Caco-2 (cell line): ENCODE results near the gene KRT13. TPM values are rescaled to one million over a fixed set of nuclear protein-coding genes. Genes with fewer than 3 reads are reported as not detected.

Experiments
- BruUV-seq: library from RNA; stranded (reverse); fragments of 400-500 nt; replicated peaks from 2 replicates; lab custom pipeline; 2021; lab: Mats Ljungman, UMichigan
- CTCF ChIA-PET: fragments of 300-600 bp; sonication (Branson Sonifier 250); formaldehyde crosslinking; loops from one replicate; lab custom pipeline; 2022; ENCODE audit warnings: antibody characterized with exemption; lab: Charles Lee
- POLR2A ChIA-PET: fragments of 300-600 bp; sonication (Branson Sonifier 250); formaldehyde crosslinking; loops from one replicate; lab custom pipeline; 2022; ENCODE audit warnings: antibody characterized with exemption; lab: Charles Lee
- DNase-seq, 2 experiments: peaks; one replicate each; pipeline versions ENCODE4 v3.0.0 to v3.0.0-alpha.2; 2020 to 2022
- H3K27me3 ChIP-seq: replicated peaks from 2 replicates; pipeline ENCODE4 v1.6.0; 2011; ENCODE audit warnings: low read length; ENCODE audit not compliant: control insufficient read depth, insufficient read depth
- H3K36me3 ChIP-seq: 2 replicates; pipeline ENCODE4 v1.5.1; 2011; ENCODE audit warnings: low read length; ENCODE audit not compliant: control insufficient read depth, insufficient read depth
- H3K4me1 ChIP-seq: fragments of 250-450 bp; sonication (Bioruptor Pico); 2 replicates; pipeline ENCODE4 v1.5.1; 2020; ENCODE audit warnings: mild to moderate bottlenecking
- H3K4me3 ChIP-seq: 2 replicates; pipeline ENCODE4 v1.5.1; 2011; ENCODE audit warnings: low read depth, mild to moderate bottlenecking, control low read depth, low read length
- H3K9me3 ChIP-seq: fragments of 250-450 bp; sonication (Bioruptor Pico); 2 replicates; pipeline ENCODE4 v1.5.1; 2020; ENCODE audit warnings: mild to moderate bottlenecking, moderate library complexity
- H3K27ac Mint-ChIP-seq: one replicate; pipeline ENCODE4 v1.8.0; 2022; ENCODE audit warnings: mixed read lengths; ENCODE audit not compliant: unreplicated experiment
- H3K27me3 Mint-ChIP-seq: one replicate; pipeline ENCODE4 v1.8.0; 2022; ENCODE audit warnings: mixed read lengths; ENCODE audit not compliant: insufficient read depth, unreplicated experiment
- H3K36me3 Mint-ChIP-seq: one replicate; pipeline ENCODE4 v1.8.0; 2022; ENCODE audit warnings: mild to moderate bottlenecking, mixed read lengths; ENCODE audit not compliant: insufficient read depth, unreplicated experiment
- H3K4me1 Mint-ChIP-seq: one replicate; pipeline ENCODE4 v1.8.0; 2022; ENCODE audit warnings: low read depth, mixed read lengths; ENCODE audit not compliant: unreplicated experiment
- H3K4me3 Mint-ChIP-seq: one replicate; pipeline ENCODE4 v1.8.0; 2022; ENCODE audit warnings: mild to moderate bottlenecking, moderate library complexity, mixed read lengths; ENCODE audit not compliant: unreplicated experiment
- H3K9me3 Mint-ChIP-seq: one replicate; pipeline ENCODE4 v1.8.0; 2022; ENCODE audit warnings: mixed read lengths; ENCODE audit not compliant: unreplicated experiment
- intact Hi-C: fragments of 100-400 bp; cut with micrococcal nuclease; formaldehyde crosslinking; loops from one replicate; pipeline ENCODE4 v1.10.0; 2022; ENCODE audit not compliant: unreplicated experiment
- total RNA-seq: library from RNA; stranded (reverse); gene quantifications from 2 replicates; pipeline ENCODE4 v1.2.3, GENCODE V29; 2022
- TF ChIP-seq, protein P1 (sequence below), 2 experiments: fragments of 200-600 bp in 1 of 2; IDR thresholded peaks; 1 replicate in 1 of 2; 2 replicates in 1 of 2; pipeline versions ENCODE4 v1.5.1 to v1.8.0; 2011 to 2022; ENCODE audit warnings: antibody characterized with exemption in 1 of 2, control low read depth in 1 of 2, inconsistent platforms in 1 of 2, low read depth in 1 of 2, low read length in 1 of 2, mild to moderate bottlenecking in 1 of 2, moderate library complexity in 1 of 2; ENCODE audit not compliant: insufficient read depth in 1 of 2, severe bottlenecking in 1 of 2, unreplicated experiment in 1 of 2

Gene KRT13
- total RNA-seq, 1 experiment from 2014 or later: not detected

DNA sequence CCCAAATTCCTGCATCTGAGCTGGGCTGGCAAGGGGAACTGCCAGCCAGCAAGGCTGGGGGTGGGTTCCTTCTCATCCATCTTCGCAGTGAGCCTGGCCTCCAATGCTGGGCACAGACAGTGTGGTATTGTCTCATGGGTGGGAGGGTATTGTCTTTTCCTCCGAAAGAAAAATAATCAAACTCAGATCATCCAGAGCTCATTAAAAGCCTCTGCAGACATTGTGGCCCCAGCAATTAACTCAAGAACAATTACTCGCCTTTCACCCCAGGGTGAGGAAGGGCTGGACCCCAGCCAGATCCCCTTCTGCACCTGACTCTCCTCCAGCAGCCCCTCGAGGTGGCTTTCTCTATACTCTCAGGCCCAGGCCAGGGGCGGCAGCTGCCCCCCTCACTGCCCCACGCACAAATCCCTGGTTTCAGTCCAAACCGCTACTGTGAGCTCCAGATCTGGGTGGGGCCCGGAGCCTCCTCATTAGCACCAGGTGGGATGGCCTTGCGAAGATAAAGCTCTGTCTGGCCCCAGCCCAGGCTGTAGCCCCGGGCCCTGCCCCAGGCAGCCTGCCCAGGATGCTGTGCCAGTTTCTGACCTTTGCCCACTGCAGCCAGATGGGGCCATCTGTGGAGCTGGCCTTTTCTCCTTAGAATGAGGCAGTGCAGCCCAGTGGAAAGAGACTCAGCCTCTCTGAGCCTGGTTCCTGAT is 15.6 kb upstream of the KRT13 start:
- H3K27ac Mint-ChIP-seq: peak overlapping the region; percentile 97
- intact Hi-C loops: loop anchor here (1.0 to 10.0 kb wide), 3 partner anchors 106 to 664 kb away; no protein-coding TSS in a partner anchor
- no peak overlapping the region for H3K4me3 ChIP-seq

GRCh38 chr17:41519501-41520224 is 14.3 kb upstream of the KRT13 start:
- Mint-ChIP-seq H3K4me3 (no peak overlapping the region), H3K27me3 (no peaks in the 10 kb centered on the region), H3K36me3 (peaks cover 58% of the 10 kb centered on the region), H3K9me3 (no peaks in the 10 kb centered on the region), H3K27ac (peak overlapping the region; percentile 74), H3K4me1 (peaks cover 48% of the 10 kb centered on the region)
- intact Hi-C loops: loop anchor here (5.0 to 10.0 kb wide), 2 partner anchors 105 to 612 kb away; no protein-coding TSS in a partner anchor
- Histone ChIP-seq H3K9me3 (no peaks in the 10 kb centered on the region), H3K27me3 (no peaks in the 10 kb centered on the region), H3K36me3 (peaks cover 5% of the 10 kb centered on the region), H3K4me1 (peaks cover 57% of the 10 kb centered on the region), H3K4me3 (no peak overlapping the region)
- CTCF ChIA-PET: interaction anchor here (1.0 to 1.1 kb wide), 2 partner anchors 29 to 146 kb away, joined by 3 to 6 read pairs; no protein-coding TSS in a partner anchor
- POLR2A ChIA-PET: no interaction called here
- TF ChIP-seq, protein P1, sequence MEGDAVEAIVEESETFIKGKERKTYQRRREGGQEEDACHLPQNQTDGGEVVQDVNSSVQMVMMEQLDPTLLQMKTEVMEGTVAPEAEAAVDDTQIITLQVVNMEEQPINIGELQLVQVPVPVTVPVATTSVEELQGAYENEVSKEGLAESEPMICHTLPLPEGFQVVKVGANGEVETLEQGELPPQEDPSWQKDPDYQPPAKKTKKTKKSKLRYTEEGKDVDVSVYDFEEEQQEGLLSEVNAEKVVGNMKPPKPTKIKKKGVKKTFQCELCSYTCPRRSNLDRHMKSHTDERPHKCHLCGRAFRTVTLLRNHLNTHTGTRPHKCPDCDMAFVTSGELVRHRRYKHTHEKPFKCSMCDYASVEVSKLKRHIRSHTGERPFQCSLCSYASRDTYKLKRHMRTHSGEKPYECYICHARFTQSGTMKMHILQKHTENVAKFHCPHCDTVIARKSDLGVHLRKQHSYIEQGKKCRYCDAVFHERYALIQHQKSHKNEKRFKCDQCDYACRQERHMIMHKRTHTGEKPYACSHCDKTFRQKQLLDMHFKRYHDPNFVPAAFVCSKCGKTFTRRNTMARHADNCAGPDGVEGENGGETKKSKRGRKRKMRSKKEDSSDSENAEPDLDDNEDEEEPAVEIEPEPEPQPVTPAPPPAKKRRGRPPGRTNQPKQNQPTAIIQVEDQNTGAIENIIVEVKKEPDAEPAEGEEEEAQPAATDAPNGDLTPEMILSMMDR (IDR thresholded peaks at IDR 0.05; ENCODE audit: insufficient read depth in 1 of 2, low read depth in 1 of 2, low read length in 1 of 2, severe bottlenecking in 1 of 2, unreplicated experiment in 1 of 2): no peak
- BruUV-seq: no TSS peak
- peak in 1 of 2 experiments; percentile 64 for DNase-seq

More for the DNA sequence above, 15.6 kb upstream of the KRT13 start:
- Mint-ChIP-seq H3K27me3 (no peaks in the 10 kb centered on the region), H3K4me3 (peak overlapping the region; percentile 68), H3K4me1 (peaks cover 50% of the 10 kb centered on the region), H3K9me3 (no peaks in the 10 kb centered on the region), H3K36me3 (peaks cover 71% of the 10 kb centered on the region)
- Histone ChIP-seq H3K9me3 (no peaks in the 10 kb centered on the region), H3K4me1 (peaks cover 66% of the 10 kb centered on the region), H3K27me3 (no peaks in the 10 kb centered on the region), H3K36me3 (peaks cover 8% of the 10 kb centered on the region)
- no TSS peak for BruUV-seq
- POLR2A ChIA-PET: interaction anchor here (1.4 to 2.0 kb wide), 4 partner anchors 23 to 167 kb away, joined by 6 to 18 read pairs (median 10); no protein-coding TSS in a partner anchor
- peak in 1 of 2 experiments; percentile 70 for DNase-seq
- TF ChIP-seq, protein P1 (IDR thresholded peaks at IDR 0.05; ENCODE audit: insufficient read depth in 1 of 2, low read depth in 1 of 2, low read length in 1 of 2, severe bottlenecking in 1 of 2, unreplicated experiment in 1 of 2): no peak
- CTCF ChIA-PET: interaction anchor here (0.9 to 2.9 kb wide), 9 partner anchors 10 to 167 kb away, joined by 3 to 27 read pairs (median 7); no protein-coding TSS in a partner anchor

- Mint-ChIP-seq H3K4me1 (peaks cover 40% of the 10 kb centered on the region), H3K9me3 (no peaks in the 10 kb centered on the region), H3K27ac (peak within 1 kb of the TSS; percentile 74), H3K27me3 (no peaks in the 10 kb centered on the region), H3K4me3 (no peak within 1 kb of the TSS), H3K36me3 (peaks cover 51% of the 10 kb centered on the region)
- BruUV-seq: no TSS peak
- TF ChIP-seq, protein P1 (IDR thresholded peaks at IDR 0.05; ENCODE audit: insufficient read depth in 1 of 2, low read depth in 1 of 2, low read length in 1 of 2, severe bottlenecking in 1 of 2, unreplicated experiment in 1 of 2): no peak
- CTCF ChIA-PET: interaction anchor here (1.0 to 1.1 kb wide), 2 partner anchors 30 to 147 kb away, joined by 3 to 6 read pairs; no protein-coding TSS in a partner anchor
- no peaks in the 10 kb centered on the region for H3K27me3 ChIP-seq
- DNase-seq: no peak
- no peak within 1 kb of the TSS for H3K4me3 ChIP-seq
- H3K36me3 ChIP-seq: peaks cover 1% of the 10 kb centered on the region
- H3K9me3 ChIP-seq: no peaks in the 10 kb centered on the region
- POLR2A ChIA-PET: no interaction called here
- intact Hi-C loops: no loop called here
- peaks cover 50% of the 10 kb centered on the region for H3K4me1 ChIP-seq
Measured at GRCh38 chr17:41518789-41519449, 13.5 kb upstream of the KRT13 start, which contains the start of gene KRT15. KRT15 (minus strand) TSS chr17:41518890; CDS start chr17:41518827, 63 bp downstream.
